ENCODE data around the gene SDK2.
A peak's percentile ranks its signal among the peaks of the same experiment; 100 is the strongest.

SDK2 gene

GRCh38 chr17:73343168-73343634 is 301.0 kb downstream of the SDK2 start:
- peak; percentile 87 for DNase-seq (ENCODE audit: low read depth)

GRCh38 chr17:73342541-73343167 is 301.6 kb downstream of the SDK2 start:
- DNase-seq (ENCODE audit: low read depth): peak; percentile 61

DNA sequence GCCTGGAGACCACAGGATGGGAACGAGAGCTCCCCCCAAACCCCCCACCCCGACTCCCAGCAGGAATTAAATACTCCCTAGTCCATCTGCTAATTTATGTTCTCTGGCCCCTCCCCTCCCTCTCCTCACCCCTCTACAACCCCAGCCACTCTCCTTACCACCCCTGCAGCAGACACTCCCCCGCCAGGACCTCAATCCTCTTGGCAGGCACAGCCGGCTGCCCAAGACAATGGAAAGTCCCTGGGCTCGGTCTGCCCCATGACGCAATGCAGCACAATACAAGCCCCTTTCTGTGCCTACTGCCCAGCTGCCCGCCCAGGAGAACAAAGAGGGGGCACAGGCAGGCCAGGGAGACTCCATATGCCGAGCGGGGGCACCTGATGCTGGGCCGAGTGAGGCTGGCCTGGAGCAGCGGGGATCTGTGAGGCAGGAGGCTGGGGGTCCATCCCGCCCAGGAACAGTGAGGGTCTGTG is 302.2 kb downstream of the SDK2 start:
- DNase-seq (ENCODE audit: low read depth): peak; percentile 93

DNA sequence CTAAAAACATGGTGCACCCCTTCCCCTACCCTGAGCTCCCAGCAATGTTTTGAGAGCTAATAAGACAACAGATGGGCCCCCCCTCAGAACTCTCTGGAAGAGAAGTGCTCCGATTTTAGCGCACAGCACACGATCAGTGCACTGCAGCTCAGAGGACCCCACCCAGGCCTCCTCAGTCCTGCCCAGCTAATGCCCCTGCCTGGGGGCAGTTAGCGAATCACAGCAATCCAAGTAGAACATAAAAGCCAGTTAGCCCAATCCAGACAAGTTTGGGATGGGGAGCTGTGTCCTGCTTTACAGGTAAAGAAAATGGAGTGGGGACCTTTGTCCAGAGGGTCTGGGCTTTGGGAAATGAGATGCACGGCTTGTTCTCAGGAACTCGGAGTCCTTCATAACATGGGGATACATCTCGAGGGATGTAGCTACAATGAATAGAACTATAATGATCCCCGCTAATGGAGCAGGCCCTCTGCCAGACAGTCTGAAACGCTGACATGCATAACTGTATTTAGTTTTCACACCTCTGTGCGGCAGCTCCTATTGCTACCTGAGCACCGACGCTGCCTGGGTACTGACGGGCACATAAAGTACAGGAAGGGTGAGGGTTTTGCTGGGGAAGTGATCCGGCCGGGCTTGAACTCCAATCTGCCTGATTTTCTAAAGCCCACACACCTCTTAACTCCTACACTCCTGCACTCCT is 302.7 kb downstream of the SDK2 start:
- no peak for DNase-seq (ENCODE audit: low read depth)

- DNase-seq (ENCODE audit: low read depth): peak; percentile 96
These were observed 304.1 kb downstream of the SDK2 start for GRCh38 chr17:73340093-73340596.

GRCh38 chr17:73338566-73339197 is 305.6 kb downstream of the SDK2 start:
- no peak for DNase-seq (ENCODE audit: low read depth)

DNA sequence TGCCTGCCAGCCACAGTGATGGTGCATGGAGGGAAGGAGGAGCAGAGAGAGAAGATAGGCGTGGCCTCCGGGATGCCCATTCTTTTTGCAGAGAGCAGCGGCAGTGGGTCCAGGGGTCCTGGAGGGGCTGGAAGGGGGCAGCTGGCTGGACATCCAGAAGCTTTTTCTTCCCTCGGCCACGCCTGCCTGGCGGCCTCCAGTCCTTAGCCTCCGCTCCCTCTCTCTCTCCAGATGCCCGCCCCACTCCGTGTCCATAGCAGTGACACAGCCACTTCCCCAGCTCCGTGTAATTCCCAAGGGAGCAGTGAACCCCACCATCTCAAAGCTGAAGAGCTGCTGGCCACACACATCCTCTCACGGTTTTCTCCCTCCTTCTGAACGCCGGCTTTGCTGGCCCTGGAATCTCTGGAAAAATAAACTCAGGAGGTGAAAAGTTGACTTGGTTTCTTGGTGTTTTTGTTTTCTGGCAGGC is 306.2 kb downstream of the SDK2 start:
- DNase-seq (ENCODE audit: low read depth): peak; percentile 36

- DNase-seq (ENCODE audit: low read depth): no peak
These were observed 306.9 kb downstream of the SDK2 start for GRCh38 chr17:73337330-73337710.

GRCh38 chr17:73336408-73337329 is 307.6 kb downstream of the SDK2 start:
- no peak for DNase-seq (ENCODE audit: low read depth)

- DNase-seq (ENCODE audit: low read depth): no peak
These were observed 308.4 kb downstream of the SDK2 start for GRCh38 chr17:73335591-73336407.

GRCh38 chr17:73334771-73335513 is 309.3 kb downstream of the SDK2 start:
- no peak for DNase-seq (ENCODE audit: low read depth)

- DNase-seq (ENCODE audit: low read depth): peak; percentile 61
These were observed 310.8 kb downstream of the SDK2 start for GRCh38 chr17:73333445-73333844.

DNA sequence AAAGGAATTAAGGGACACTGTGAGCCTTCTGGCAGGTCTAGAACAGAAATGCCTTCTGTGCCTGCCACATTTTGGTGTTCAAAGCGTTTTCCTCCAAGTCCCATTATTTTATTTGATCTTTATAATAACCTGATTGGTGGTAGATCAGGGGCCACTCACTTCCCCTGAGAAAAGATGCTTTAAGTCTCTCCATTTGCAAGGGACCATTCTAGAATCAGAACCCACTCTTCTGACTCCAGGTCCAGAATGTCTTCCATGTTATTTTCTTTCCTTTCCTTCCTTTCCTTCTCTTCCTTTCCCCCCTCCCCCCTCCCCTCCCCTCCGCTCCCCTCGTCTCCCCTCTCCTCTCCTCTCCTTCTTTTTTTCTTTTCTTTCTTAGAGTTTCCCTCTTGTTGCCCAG is 313.2 kb downstream of the SDK2 start:
- DNase-seq (ENCODE audit: low read depth): no peak

DNA sequence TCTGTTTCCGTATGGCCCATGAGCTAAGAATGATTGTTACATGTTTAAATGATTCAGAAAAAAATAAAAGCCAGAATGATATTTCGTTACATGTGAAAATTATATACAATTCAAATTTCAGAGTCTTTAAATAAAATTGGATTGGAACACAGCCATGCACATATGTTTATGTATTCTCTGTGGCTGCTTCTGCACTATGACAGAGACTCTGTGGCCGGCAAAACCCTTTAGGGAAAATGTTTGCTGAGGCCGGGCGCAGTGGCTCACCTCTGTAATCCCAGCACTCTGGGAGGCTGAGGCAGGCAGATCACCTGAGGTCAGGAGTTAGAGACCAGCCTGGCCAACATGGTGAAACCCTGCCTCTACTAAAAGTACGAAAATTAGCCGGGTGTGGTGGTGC is 316.6 kb downstream of the SDK2 start:
- DNase-seq (ENCODE audit: low read depth): no peak

GRCh38 chr17:73325527-73325842 is 318.8 kb downstream of the SDK2 start:
- peak; percentile 81 for DNase-seq (ENCODE audit: low read depth)

- DNase-seq (ENCODE audit: low read depth): no peak
These were observed 319.3 kb downstream of the SDK2 start for GRCh38 chr17:73324711-73325526.

- DNase-seq (ENCODE audit: low read depth): peak; percentile 29
These were observed 320.1 kb downstream of the SDK2 start for GRCh38 chr17:73324160-73324475.

- DNase-seq (ENCODE audit: low read depth): peak; percentile 22
These were observed 320.7 kb downstream of the SDK2 start for GRCh38 chr17:73323409-73324159.

Data from iris pigment epithelial cell (primary cell).